Neural cell (in vitro differentiated cells): ENCODE data around the gene TTC23L. TPM values are rescaled to one million over a fixed set of nuclear protein-coding genes. Genes with fewer than 3 reads are reported as not detected.

Experiments
- H2AFZ ChIP-seq: fragments of 200-600, 300-800 bp; sonication (generic), shearing (Covaris generic); 2 replicates; pipeline ENCODE4 v1.6.0; 2014; ENCODE audit warnings: low read depth, mild to moderate bottlenecking, antibody characterized with exemption, low read length, moderate library complexity
- H3F3A ChIP-seq: fragments of 200-600 bp; shearing (Covaris generic); 2 replicates; pipeline ENCODE4 v1.6.1; 2016; ENCODE audit warnings: mild to moderate bottlenecking, moderate library complexity, mixed read lengths, antibody characterized with exemption, low read length; ENCODE audit not compliant: insufficient read depth, poor library complexity, severe bottlenecking
- H3K27ac ChIP-seq: fragments of 200-600, 300-800 bp; sonication (generic), shearing (Covaris generic); 2 replicates; pipeline ENCODE4 v1.5.1; 2014; ENCODE audit warnings: mild to moderate bottlenecking, low read length, moderate library complexity
- H3K27me3 ChIP-seq: fragments of 300-800, 200-600 bp; sonication (generic), shearing (Covaris generic); 2 replicates; pipeline ENCODE4 v1.6.0; 2014; ENCODE audit warnings: mild to moderate bottlenecking, low read depth, low read length, moderate library complexity; ENCODE audit not compliant: insufficient read depth
- H3K36me3 ChIP-seq: fragments of 300-800, 200-600 bp; sonication (generic), shearing (Covaris generic); 2 replicates; pipeline ENCODE4 v1.5.1; 2014; ENCODE audit warnings: mild to moderate bottlenecking, antibody characterized with exemption, low read length, moderate library complexity; ENCODE audit not compliant: insufficient read depth
- H3K4me2 ChIP-seq: fragments of 300-800, 200-600 bp; sonication (generic), shearing (Covaris generic); 2 replicates; pipeline ENCODE4 v1.6.0; 2014; ENCODE audit warnings: mild to moderate bottlenecking, low read length
- H3K4me3 ChIP-seq: fragments of 300-800, 200-600 bp; sonication (generic), shearing (Covaris generic); 2 replicates; pipeline ENCODE4 v1.5.1; 2014; ENCODE audit warnings: mild to moderate bottlenecking, low read length, moderate library complexity
- H3K79me2 ChIP-seq: fragments of 200-600 bp; shearing (Covaris generic); replicated peaks from 2 replicates; pipeline ENCODE4 v1.6.0; 2014; ENCODE audit warnings: mild to moderate bottlenecking, low read length, moderate library complexity; ENCODE audit not compliant: insufficient read depth
- H3K9ac ChIP-seq: fragments of 300-800, 200-600 bp; sonication (generic), shearing (Covaris generic); 2 replicates; pipeline ENCODE4 v1.6.1; 2016; ENCODE audit warnings: mild to moderate bottlenecking, low read length, mixed read lengths
- H3K9me2 ChIP-seq: fragments of 200-600 bp; shearing (Covaris generic); 2 replicates; pipeline ENCODE4 v1.6.1; 2016; ENCODE audit warnings: mild to moderate bottlenecking, low read length, mixed read lengths; ENCODE audit not compliant: insufficient read depth
- H3K9me3 ChIP-seq: fragments of 200-600, 300-800 bp; sonication (generic), shearing (Covaris generic); 2 replicates; pipeline ENCODE4 v1.6.1; 2016; ENCODE audit warnings: mild to moderate bottlenecking, mixed run types, low read length, moderate library complexity, mixed read lengths
- H4K20me1 ChIP-seq: fragments of 200-600 bp; shearing (Covaris generic); 2 replicates; pipeline ENCODE4 v1.6.1; 2016; ENCODE audit warnings: mild to moderate bottlenecking, mixed run types; ENCODE audit not compliant: insufficient read depth
- EP300 ChIP-seq: fragments of 450-650 bp; conservative IDR thresholded peaks from 2 replicates; pipeline ENCODE4 v1.6.1; 2014; ENCODE audit warnings: antibody characterized with exemption, mild to moderate bottlenecking, moderate library complexity; ENCODE audit not compliant: poor library complexity, severe bottlenecking
- EZH2 ChIP-seq: fragments of 200-600, 300-800 bp; shearing (Covaris generic), sonication (generic); IDR thresholded peaks from 2 replicates; pipeline ENCODE4 v1.6.1; 2014; ENCODE audit warnings: antibody characterized with exemption, low read length, borderline replicate concordance, mild to moderate bottlenecking; ENCODE audit not compliant: insufficient read depth, poor library complexity, severe bottlenecking
- MXI1 ChIP-seq: fragments of 450-650 bp; conservative IDR thresholded peaks from 2 replicates; pipeline ENCODE4 v1.6.1; 2014; ENCODE audit warnings: antibody characterized with exemption, mild to moderate bottlenecking; ENCODE audit not compliant: poor library complexity, severe bottlenecking
- POLR2AphosphoS5 ChIP-seq: IDR thresholded peaks from 2 replicates; pipeline ENCODE4 v1.6.1; 2012
- RAD21 ChIP-seq: fragments of 450-650 bp; conservative IDR thresholded peaks from 2 replicates; pipeline ENCODE4 v1.6.1; 2014; ENCODE audit warnings: antibody characterized with exemption, mild to moderate bottlenecking, moderate library complexity
- REST ChIP-seq: IDR thresholded peaks from 2 replicates; pipeline ENCODE4 v1.6.1; 2012; ENCODE audit warnings: borderline replicate concordance
- SMC3 ChIP-seq: fragments of 450-650 bp; conservative IDR thresholded peaks from 2 replicates; pipeline ENCODE4 v1.6.1; 2014; ENCODE audit warnings: antibody characterized with exemption, mild to moderate bottlenecking, moderate library complexity; ENCODE audit not compliant: poor library complexity
- TAF1 ChIP-seq: IDR thresholded peaks from 2 replicates; pipeline ENCODE4 v1.6.1; 2012; ENCODE audit warnings: low read depth
- polyA plus RNA-seq: library from polyadenylated mRNA; depleted of rRNA; stranded (reverse); fragments of >200 nt; gene quantifications from 2 replicates; pipeline ENCODE4 v1.2.3, GENCODE V29; 2014
- TF ChIP-seq, protein P1 (sequence below): fragments of 450-650 bp; IDR thresholded peaks from 2 replicates; pipeline ENCODE4 v1.5.1; 2014; ENCODE audit warnings: antibody characterized with exemption, mild to moderate bottlenecking, moderate library complexity; ENCODE audit not compliant: poor library complexity, severe bottlenecking

Gene TTC23L
- polyA plus RNA-seq, 1 donor from 2014 or later = 8.3 TPM

GRCh38 chr5:34900652-34901051, 61.7 kb downstream of the TTC23L start:
- no peaks in the 10 kb centered on the region for H3K9me3 ChIP-seq
- H3F3A ChIP-seq = no peaks in the 10 kb centered on the region
- no peaks in the 10 kb centered on the region for H3K27me3 ChIP-seq
- H3K27ac ChIP-seq = no peak overlapping the region
- no peaks in the 10 kb centered on the region for H3K9me2 ChIP-seq
- H4K20me1 ChIP-seq = no peaks in the 10 kb centered on the region
- H3K9ac ChIP-seq = no peak overlapping the region
- no peak overlapping the region for H2AFZ ChIP-seq
- no peaks in the 10 kb centered on the region for H3K36me3 ChIP-seq
- TF ChIP-seq EP300 = no peak
- peak; percentile 79 for TF ChIP-seq POLR2AphosphoS5
- TF ChIP-seq, protein P1, sequence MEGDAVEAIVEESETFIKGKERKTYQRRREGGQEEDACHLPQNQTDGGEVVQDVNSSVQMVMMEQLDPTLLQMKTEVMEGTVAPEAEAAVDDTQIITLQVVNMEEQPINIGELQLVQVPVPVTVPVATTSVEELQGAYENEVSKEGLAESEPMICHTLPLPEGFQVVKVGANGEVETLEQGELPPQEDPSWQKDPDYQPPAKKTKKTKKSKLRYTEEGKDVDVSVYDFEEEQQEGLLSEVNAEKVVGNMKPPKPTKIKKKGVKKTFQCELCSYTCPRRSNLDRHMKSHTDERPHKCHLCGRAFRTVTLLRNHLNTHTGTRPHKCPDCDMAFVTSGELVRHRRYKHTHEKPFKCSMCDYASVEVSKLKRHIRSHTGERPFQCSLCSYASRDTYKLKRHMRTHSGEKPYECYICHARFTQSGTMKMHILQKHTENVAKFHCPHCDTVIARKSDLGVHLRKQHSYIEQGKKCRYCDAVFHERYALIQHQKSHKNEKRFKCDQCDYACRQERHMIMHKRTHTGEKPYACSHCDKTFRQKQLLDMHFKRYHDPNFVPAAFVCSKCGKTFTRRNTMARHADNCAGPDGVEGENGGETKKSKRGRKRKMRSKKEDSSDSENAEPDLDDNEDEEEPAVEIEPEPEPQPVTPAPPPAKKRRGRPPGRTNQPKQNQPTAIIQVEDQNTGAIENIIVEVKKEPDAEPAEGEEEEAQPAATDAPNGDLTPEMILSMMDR = peak; percentile 16
- H3K4me2 ChIP-seq = no peak overlapping the region
- no peak overlapping the region for H3K4me3 ChIP-seq
- H3K79me2 ChIP-seq = no peaks in the 10 kb centered on the region

DNA sequence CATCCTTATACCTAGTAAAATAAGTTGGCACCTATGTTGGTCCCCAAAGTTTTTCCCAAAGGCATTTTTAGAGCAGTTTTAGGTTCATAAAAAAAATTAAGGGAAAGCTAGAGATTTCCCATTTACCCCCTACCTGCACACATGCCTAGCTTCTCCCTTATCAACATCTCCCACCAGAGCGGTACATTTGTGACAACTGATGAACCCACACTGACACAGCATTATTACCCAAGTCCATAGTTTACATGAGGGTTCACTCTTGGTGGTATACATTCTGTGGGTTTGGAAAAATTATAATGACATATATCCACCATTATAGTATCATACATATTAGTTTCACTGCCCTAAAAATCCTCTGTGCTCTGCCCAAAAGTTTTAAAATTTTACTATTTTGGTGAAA, 64.3 kb downstream of the TTC23L start:
- Histone ChIP-seq H3K4me2 (no peak overlapping the region), H3K9me2 (no peaks in the 10 kb centered on the region), H3K36me3 (no peaks in the 10 kb centered on the region), H3F3A (no peaks in the 10 kb centered on the region), H2AFZ (no peak overlapping the region), H4K20me1 (no peaks in the 10 kb centered on the region), H3K9me3 (no peaks in the 10 kb centered on the region), H3K4me3 (no peak overlapping the region), H3K79me2 (no peaks in the 10 kb centered on the region), H3K9ac (no peak overlapping the region), H3K27me3 (no peaks in the 10 kb centered on the region), H3K27ac (no peak overlapping the region)
- TF ChIP-seq EZH2 = no peak
- TF ChIP-seq SMC3 = no peak
- no peak for TF ChIP-seq EP300
- no peak for TF ChIP-seq POLR2AphosphoS5

- H3K9me2 ChIP-seq = no peaks in the 10 kb centered on the region
- H3F3A ChIP-seq = no peaks in the 10 kb centered on the region
- H4K20me1 ChIP-seq = no peaks in the 10 kb centered on the region
- no peaks in the 10 kb centered on the region for H3K36me3 ChIP-seq
- H3K9me3 ChIP-seq = no peaks in the 10 kb centered on the region
- no peaks in the 10 kb centered on the region for H3K79me2 ChIP-seq
- H3K4me2 ChIP-seq = no peak overlapping the region
- no peak overlapping the region for H3K27ac ChIP-seq
- no peak overlapping the region for H3K4me3 ChIP-seq
- TF ChIP-seq RAD21 (peak; percentile 54), REST (no peak), MXI1 (no peak), SMC3 (peak; percentile 59), EZH2 (no peak), TAF1 (no peak), EP300 (no peak), POLR2AphosphoS5 (no peak)
- TF ChIP-seq, protein P1 = peak; percentile 53
- H3K9ac ChIP-seq = no peak overlapping the region
- no peaks in the 10 kb centered on the region for H3K27me3 ChIP-seq
- H2AFZ ChIP-seq = no peak overlapping the region
Observed at GRCh38 chr5:34905564-34905963, 66.6 kb downstream of the TTC23L start.
